K562 (cell line): ENCODE data around the gene CST2. TPM values are rescaled to one million over a fixed set of nuclear protein-coding genes. Genes with fewer than 3 reads are reported as not detected.

Experiments used
- ATAC-seq: fragments of 200-7000 bp; cut with Tn5 transposase; 3 replicates; pipeline ENCODE4 v1.9.1; 2020; ENCODE audit warnings: moderate library complexity
- BruUV-seq: library from RNA; stranded (reverse); fragments of 400-500 nt; replicated peaks from 2 replicates; lab custom pipeline; 2021; lab: Mats Ljungman, UMichigan
- CTCF ChIA-PET: fragments of 300-600 bp; formaldehyde crosslinking; extraction: SDS; loops from one replicate; lab custom pipeline; 2021; ENCODE audit warnings: low intra/inter-chr PET ratio; lab: Yijun Ruan, JAX
- POLR2A ChIA-PET: fragments of 300-600, 350-650 bp; sonication (Branson Sonifier 250); formaldehyde crosslinking; extraction: SDS; loops from one replicate; lab custom pipeline; 2021; ENCODE audit warnings: antibody characterized with exemption, inconsistent platforms; lab: Yijun Ruan, JAX
- DNase-seq, 4 experiments: peaks; one replicate each; pipeline versions ENCODE4 v3.0.0 to v3.0.0-alpha.2; 2011 to 2018; ENCODE audit warnings: low spot score in 3 of 4, mixed read lengths in 3 of 4; ENCODE audit errors: extremely low read depth in 1 of 4
- FAIRE-seq: peaks from 2 replicates; lab custom pipeline; 2011; peaks lifted over from hg19 to GRCh38; lab: Jason Lieb, UNC
- H2AFZ ChIP-seq: 2 replicates; pipeline ENCODE4 v1.6.0; 2011; ENCODE audit warnings: low read depth, low read length, control low read depth, inconsistent platforms
- H3K27ac ChIP-seq: fragments of 200-600 bp; 3 replicates; pipeline ENCODE4 v1.8.0; 2011; ENCODE audit warnings: low read depth, mild to moderate bottlenecking, control low read depth, inconsistent platforms, low read length, moderate library complexity, mixed read lengths; ENCODE audit errors: extremely low read depth
- H3K27me3 ChIP-seq, 2 experiments: fragments of 300-600 bp in 1 of 2; 2 replicates in 1 of 2; 3 replicates in 1 of 2; pipeline versions ENCODE4 v1.6.0 to v1.8.0; 2011; ENCODE audit warnings: inconsistent platforms in 2 of 2, low read length in 2 of 2, mild to moderate bottlenecking in 1 of 2, mixed read lengths in 1 of 2, moderate library complexity in 1 of 2; ENCODE audit not compliant: control insufficient read depth in 2 of 2, insufficient read depth in 2 of 2
- H3K36me3 ChIP-seq: fragments of 300-600 bp; 3 replicates; pipeline ENCODE4 v1.8.0; 2011; ENCODE audit warnings: mild to moderate bottlenecking, low read length, inconsistent platforms; ENCODE audit not compliant: control insufficient read depth, insufficient read depth
- H3K4me1 ChIP-seq, 2 experiments: fragments of 200-600 bp in 1 of 2; replicated peaks in 1 of 2; 2 replicates in 1 of 2; 3 replicates in 1 of 2; pipeline versions ENCODE4 v1.5.1 to v1.8.0; 2011; ENCODE audit warnings: inconsistent platforms in 2 of 2, low read length in 2 of 2, mild to moderate bottlenecking in 1 of 2, mixed read lengths in 1 of 2, moderate library complexity in 1 of 2; ENCODE audit not compliant: control insufficient read depth in 2 of 2, insufficient read depth in 2 of 2
- H3K4me2 ChIP-seq: 2 replicates; pipeline ENCODE4 v1.6.1; 2011; ENCODE audit warnings: low read length, control low read depth, inconsistent platforms, mixed read lengths; ENCODE audit not compliant: insufficient read depth
- H3K4me3 ChIP-seq: fragments of 200-600 bp; sonication (generic), shearing (Covaris generic); 2 replicates; pipeline ENCODE4 v1.5.1; 2016; ENCODE audit warnings: control low read depth, inconsistent platforms
- H3K79me2 ChIP-seq: fragments of 200-600 bp; 3 replicates; pipeline ENCODE4 v1.8.0; 2011; ENCODE audit warnings: low read length, inconsistent platforms; ENCODE audit not compliant: control insufficient read depth, insufficient read depth
- H3K9ac ChIP-seq, 2 experiments: 2 replicates each; pipeline versions ENCODE4 v1.6.0 to v1.6.1; 2011; ENCODE audit warnings: low read depth in 2 of 2, low read length in 2 of 2, control low read depth in 1 of 2, inconsistent platforms in 1 of 2, mild to moderate bottlenecking in 1 of 2, mixed read lengths in 1 of 2; ENCODE audit not compliant: insufficient read depth in 1 of 2
- H3K9me1 ChIP-seq: one replicate; pipeline ENCODE4 v1.6.0; 2011; ENCODE audit warnings: inconsistent platforms, mild to moderate bottlenecking, low read length, moderate library complexity; ENCODE audit not compliant: control insufficient read depth, insufficient read depth
- H3K9me3 ChIP-seq: replicated peaks from 2 replicates; pipeline ENCODE4 v1.5.1; 2011; ENCODE audit warnings: low read depth, low read length, inconsistent platforms; ENCODE audit not compliant: control insufficient read depth, insufficient read depth
- H4K20me1 ChIP-seq: replicated peaks from 2 replicates; pipeline ENCODE4 v1.6.1; 2011; ENCODE audit warnings: low read length, inconsistent platforms, mixed read lengths; ENCODE audit not compliant: control insufficient read depth, insufficient read depth
- CREM ChIP-seq: IDR thresholded peaks from 2 replicates; pipeline ENCODE4 v1.6.1; 2014; ENCODE audit warnings: antibody characterized with exemption, low read depth
- ELF4 ChIP-seq: fragments of 450-650 bp; formaldehyde crosslinking; IDR thresholded peaks from 2 replicates; pipeline ENCODE4 v1.4.0; 2022; ENCODE audit warnings: missing genetic modification characterization
- EP300 ChIP-seq: IDR thresholded peaks from 2 replicates; pipeline ENCODE4 v1.6.1; 2012; ENCODE audit warnings: low read length, improper control_type of control experiment
- GTF2F1 ChIP-seq: IDR thresholded peaks from 2 replicates; pipeline ENCODE4 v1.6.1; 2011; ENCODE audit warnings: low read depth, low read length, improper control_type of control experiment
- JUN ChIP-seq, 2 experiments: sonication (generic) in 1 of 2; formaldehyde crosslinking in 1 of 2; IDR thresholded peaks; 2 replicates each; pipeline versions ENCODE4 v1.6.1 to v1.8.0; 2012 to 2022; ENCODE audit warnings: borderline replicate concordance in 2 of 2, mild to moderate bottlenecking in 2 of 2, improper control_type of control experiment in 1 of 2, low read depth in 1 of 2, low read length in 1 of 2, missing genetic modification reagents in 1 of 2
- POLR2AphosphoS5 ChIP-seq: IDR thresholded peaks from 2 replicates; pipeline ENCODE4 v1.6.1; 2011; ENCODE audit warnings: mild to moderate bottlenecking, low read depth, low read length, moderate library complexity; ENCODE audit not compliant: control insufficient read depth, insufficient read depth
- RFX7 ChIP-seq: fragments of 250-450 bp; sonication (Bioruptor Pico); IDR thresholded peaks from 2 replicates; pipeline ENCODE4 v1.5.1; 2021; ENCODE audit warnings: mild to moderate bottlenecking
- SMARCA4 ChIP-seq: fragments of 450-650 bp; IDR thresholded peaks from 2 replicates; pipeline ENCODE4 v1.6.1; 2016
- SNRNP70 ChIP-seq: fragments of 200-400 bp; formaldehyde crosslinking; optimal IDR thresholded peaks from 2 replicates; pipeline ENCODE3; 2017; ENCODE audit warnings: low read depth, low read length
- TFAM ChIP-seq: fragments of 250-450 bp; sonication (Bioruptor Pico); conservative IDR thresholded peaks from 2 replicates; pipeline ENCODE4 v1.5.0; 2021; ENCODE audit warnings: mild to moderate bottlenecking, moderate library complexity
- ZNF586 ChIP-seq: fragments of 450-650 bp; formaldehyde crosslinking; conservative IDR thresholded peaks from 2 replicates; pipeline ENCODE4 v1.4.0; 2020; ENCODE audit warnings: mild to moderate bottlenecking, moderate library complexity
- WGBS: fragments of 100-300 bp; shearing (Covaris generic); methylation state at CpG from one replicate; pipeline ENCODE4 v1.1.6; 2016; ENCODE audit warnings: low coverage, mixed read lengths; ENCODE audit not compliant: insufficient coverage; ENCODE audit errors: missing lambda C conversion rate; 5-methylcytosine and 5-hydroxymethylcytosine counted together
- in situ Hi-C: fragments of 300-500 bp; cut with MboI; formaldehyde crosslinking; loops from 4 replicates; pipeline ENCODE4 v1.15.0; 2018; ENCODE audit warnings: inconsistent platforms, mixed read lengths
- intact Hi-C: fragments of 100-400 bp; cut with micrococcal nuclease; formaldehyde crosslinking; loops from 2 replicates; pipeline ENCODE4 v1.14.2; 2022
- polyA plus RNA-seq, 8 experiments: library from polyadenylated mRNA; depleted of rRNA in 4 of 8; stranded (reverse) in 5 of 8; unstranded in 3 of 8; fragments of >200 nt; fragmentation: Nextera tagmentation in 2 of 8; fragmentation: Illumina TruSeq in 1 of 8; extraction: Ambion mirVana in 2 of 8; extraction: Trizol in 1 of 8; gene quantifications; 2 replicates each; pipeline versions ENCODE4 v1.2.1 to v1.2.3, GENCODE V29; 2011 to 2014; ENCODE audit warnings: inconsistent platforms in 1 of 8, missing spikeins in 1 of 8
- total RNA-seq, 7 experiments: library from RNA; depleted of rRNA in 6 of 7; stranded (reverse); fragments of >200 nt in 6 of 7; fragmentation: Illumina TruSeq in 2 of 7; extraction: Trizol in 2 of 7; gene quantifications; 2 replicates each; pipeline versions ENCODE4 v1.2.1 to v1.2.3, GENCODE V29; 2011 to 2021; ENCODE audit warnings: low replicate concordance in 1 of 7
- TF ChIP-seq, protein P1 (sequence below): sonication (generic); formaldehyde crosslinking; IDR thresholded peaks from 2 replicates; pipeline ENCODE4 v1.8.0; 2022; ENCODE audit warnings: mild to moderate bottlenecking, missing genetic modification reagents
- TF ChIP-seq, protein P2 (sequence below): fragments of 450-650 bp; formaldehyde crosslinking; IDR thresholded peaks from 2 replicates; pipeline ENCODE4 v1.4.0; 2020; ENCODE audit warnings: mild to moderate bottlenecking, mixed read lengths

The CST2 gene
- total and polyA plus RNA-seq, 9 of the 15 experiments (the other 6 are each of a cell fraction or from before 2014, with no cell fraction given), result not detected

- H3K79me2 ChIP-seq, result no peaks in the 10 kb centered on the region
- no peak for TF ChIP-seq SNRNP70
- TF ChIP-seq ELF4, result no peak
- no peak for TF ChIP-seq SMARCA4
- TF ChIP-seq ZNF586, result no peak
- TF ChIP-seq EP300, result no peak
- TF ChIP-seq, protein P1, sequence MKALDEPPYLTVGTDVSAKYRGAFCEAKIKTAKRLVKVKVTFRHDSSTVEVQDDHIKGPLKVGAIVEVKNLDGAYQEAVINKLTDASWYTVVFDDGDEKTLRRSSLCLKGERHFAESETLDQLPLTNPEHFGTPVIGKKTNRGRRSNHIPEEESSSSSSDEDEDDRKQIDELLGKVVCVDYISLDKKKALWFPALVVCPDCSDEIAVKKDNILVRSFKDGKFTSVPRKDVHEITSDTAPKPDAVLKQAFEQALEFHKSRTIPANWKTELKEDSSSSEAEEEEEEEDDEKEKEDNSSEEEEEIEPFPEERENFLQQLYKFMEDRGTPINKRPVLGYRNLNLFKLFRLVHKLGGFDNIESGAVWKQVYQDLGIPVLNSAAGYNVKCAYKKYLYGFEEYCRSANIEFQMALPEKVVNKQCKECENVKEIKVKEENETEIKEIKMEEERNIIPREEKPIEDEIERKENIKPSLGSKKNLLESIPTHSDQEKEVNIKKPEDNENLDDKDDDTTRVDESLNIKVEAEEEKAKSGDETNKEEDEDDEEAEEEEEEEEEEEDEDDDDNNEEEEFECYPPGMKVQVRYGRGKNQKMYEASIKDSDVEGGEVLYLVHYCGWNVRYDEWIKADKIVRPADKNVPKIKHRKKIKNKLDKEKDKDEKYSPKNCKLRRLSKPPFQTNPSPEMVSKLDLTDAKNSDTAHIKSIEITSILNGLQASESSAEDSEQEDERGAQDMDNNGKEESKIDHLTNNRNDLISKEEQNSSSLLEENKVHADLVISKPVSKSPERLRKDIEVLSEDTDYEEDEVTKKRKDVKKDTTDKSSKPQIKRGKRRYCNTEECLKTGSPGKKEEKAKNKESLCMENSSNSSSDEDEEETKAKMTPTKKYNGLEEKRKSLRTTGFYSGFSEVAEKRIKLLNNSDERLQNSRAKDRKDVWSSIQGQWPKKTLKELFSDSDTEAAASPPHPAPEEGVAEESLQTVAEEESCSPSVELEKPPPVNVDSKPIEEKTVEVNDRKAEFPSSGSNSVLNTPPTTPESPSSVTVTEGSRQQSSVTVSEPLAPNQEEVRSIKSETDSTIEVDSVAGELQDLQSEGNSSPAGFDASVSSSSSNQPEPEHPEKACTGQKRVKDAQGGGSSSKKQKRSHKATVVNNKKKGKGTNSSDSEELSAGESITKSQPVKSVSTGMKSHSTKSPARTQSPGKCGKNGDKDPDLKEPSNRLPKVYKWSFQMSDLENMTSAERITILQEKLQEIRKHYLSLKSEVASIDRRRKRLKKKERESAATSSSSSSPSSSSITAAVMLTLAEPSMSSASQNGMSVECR (CRISPR knock-in tag), result no peak
- TF ChIP-seq GTF2F1, result no peak
- TF ChIP-seq JUN (IDR thresholded peaks at IDR 0.05; ENCODE audit: borderline replicate concordance, low read depth, low read length), result no peak
- TF ChIP-seq JUN (CRISPR knock-in tag; IDR thresholded peaks at IDR 0.05; ENCODE audit: borderline replicate concordance), result no peak
- no peak for TF ChIP-seq TFAM (CRISPR knock-in tag)
- no peak for TF ChIP-seq RFX7
- TF ChIP-seq, protein P2, sequence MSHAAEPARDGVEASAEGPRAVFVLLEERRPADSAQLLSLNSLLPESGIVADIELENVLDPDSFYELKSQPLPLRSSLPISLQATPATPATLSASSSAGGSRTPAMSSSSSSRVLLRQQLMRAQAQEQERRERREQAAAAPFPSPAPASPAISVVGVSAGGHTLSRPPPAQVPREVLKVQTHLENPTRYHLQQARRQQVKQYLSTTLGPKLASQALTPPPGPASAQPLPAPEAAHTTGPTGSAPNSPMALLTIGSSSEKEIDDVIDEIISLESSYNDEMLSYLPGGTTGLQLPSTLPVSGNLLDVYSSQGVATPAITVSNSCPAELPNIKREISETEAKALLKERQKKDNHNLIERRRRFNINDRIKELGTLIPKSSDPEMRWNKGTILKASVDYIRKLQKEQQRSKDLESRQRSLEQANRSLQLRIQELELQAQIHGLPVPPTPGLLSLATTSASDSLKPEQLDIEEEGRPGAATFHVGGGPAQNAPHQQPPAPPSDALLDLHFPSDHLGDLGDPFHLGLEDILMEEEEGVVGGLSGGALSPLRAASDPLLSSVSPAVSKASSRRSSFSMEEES (CRISPR knock-in tag), result no peak
- TF ChIP-seq POLR2AphosphoS5, result no peak
- no peak for TF ChIP-seq CREM
- H3K9ac ChIP-seq, result no peak overlapping the region
- in situ Hi-C loops, result no loop called here
- no peaks in the 10 kb centered on the region for H3K27me3 ChIP-seq
- no peaks in the 10 kb centered on the region for H3K9me1 ChIP-seq
- no TSS peak for BruUV-seq
- no peak overlapping the region for H3K4me3 ChIP-seq
- H3K4me2 ChIP-seq, result no peak overlapping the region
- no peaks in the 10 kb centered on the region for H3K9me3 ChIP-seq
- FAIRE-seq, result no peak
- H2AFZ ChIP-seq, result no peak overlapping the region
- no peak overlapping the region for H3K27ac ChIP-seq
- ATAC-seq, result no peak
- H3K4me1 ChIP-seq, result no peaks in the 10 kb centered on the region
- ChIA-PET POLR2A (no interaction called here), CTCF (no interaction called here)
- H4K20me1 ChIP-seq, result no peaks in the 10 kb centered on the region
- DNase-seq, result no peak
- intact Hi-C loops, result no loop called here
- no peaks in the 10 kb centered on the region for H3K36me3 ChIP-seq
- WGBS, result 11% methylated on average over 1 of the region's 1 CpG
These were observed 43.1 kb downstream of the CST2 start for GRCh38 chr20:23783447-23783846.
